KG1 (cell line): ENCODE data around the gene NFAM1.

ENCODE experiments used
- DNase-seq: peaks from one replicate; lab custom pipeline; 2025; lab: John Stamatoyannopoulos, UW

Gene NFAM1

DNA sequence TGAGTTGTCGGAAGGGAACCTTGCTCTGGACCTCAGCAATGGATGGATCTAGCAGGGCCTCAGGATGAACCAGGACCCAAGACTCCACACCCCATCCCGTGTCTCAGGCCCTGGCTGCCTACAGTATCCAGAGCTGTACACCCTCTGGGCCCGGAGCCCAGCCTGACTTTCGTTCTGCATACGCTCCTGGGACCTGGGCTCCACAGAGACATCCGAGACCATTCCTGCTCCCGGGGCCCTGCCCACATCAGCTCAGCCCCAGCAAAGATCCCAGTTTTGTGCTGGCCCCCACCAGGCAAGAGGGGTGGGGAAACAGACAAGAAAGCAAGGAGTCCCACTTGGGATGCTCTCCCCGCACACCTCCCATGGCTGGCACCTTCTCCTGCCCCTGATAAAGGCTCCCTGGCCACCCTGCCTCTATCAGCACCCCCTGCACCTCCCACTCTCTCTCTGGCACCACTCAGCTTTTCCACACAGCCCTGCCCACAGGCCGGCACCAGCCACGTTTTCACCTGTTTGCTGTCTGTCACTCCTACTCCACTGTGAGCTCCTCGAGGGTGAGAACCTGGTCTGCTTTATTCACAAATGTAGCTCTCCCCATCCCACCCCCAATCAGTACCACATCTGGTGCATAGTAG lies 97.2 kb downstream of the NFAM1 start:
- DNase-seq, result no peak

DNA sequence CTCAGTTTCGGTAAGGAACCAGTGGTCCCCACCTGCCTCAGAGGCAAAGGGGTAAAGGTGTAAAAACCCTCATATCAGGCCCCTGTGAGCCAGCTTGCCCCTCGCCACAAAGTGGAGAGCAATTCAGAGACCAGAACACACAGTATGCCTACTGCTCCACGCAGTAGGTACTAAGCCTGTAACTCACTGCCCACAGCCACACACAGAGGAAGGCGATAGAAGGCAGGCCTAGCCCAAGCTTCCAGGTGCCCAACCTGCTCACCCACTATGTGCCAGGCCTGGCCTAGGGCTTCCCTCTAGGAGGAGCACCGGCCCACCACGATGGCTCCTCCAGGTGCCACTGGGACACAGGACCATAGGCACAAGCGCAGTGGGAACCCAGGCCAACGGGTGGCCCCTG lies 98.7 kb downstream of the NFAM1 start:
- no peak for DNase-seq

DNA sequence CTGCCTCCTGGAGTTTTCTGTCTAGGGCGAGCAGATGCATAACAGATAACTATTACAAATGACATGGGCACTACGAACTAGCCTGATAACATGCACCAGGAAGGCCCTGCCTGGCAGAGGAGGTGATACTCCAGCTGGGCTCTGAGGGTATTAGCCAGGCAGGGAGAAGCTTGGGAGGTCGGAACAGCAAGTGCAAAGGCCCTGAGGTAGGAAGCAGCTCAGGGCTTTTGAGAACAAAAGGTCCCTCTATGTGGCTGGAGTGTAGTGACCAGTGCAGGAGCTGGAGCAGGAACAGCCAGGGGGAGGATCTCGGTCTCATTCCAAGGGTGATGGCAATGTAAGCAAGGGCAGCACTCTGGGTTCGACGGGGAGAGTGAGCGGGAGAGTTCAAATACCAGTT lies 100.1 kb downstream of the NFAM1 start:
- DNase-seq, result no peak

DNA sequence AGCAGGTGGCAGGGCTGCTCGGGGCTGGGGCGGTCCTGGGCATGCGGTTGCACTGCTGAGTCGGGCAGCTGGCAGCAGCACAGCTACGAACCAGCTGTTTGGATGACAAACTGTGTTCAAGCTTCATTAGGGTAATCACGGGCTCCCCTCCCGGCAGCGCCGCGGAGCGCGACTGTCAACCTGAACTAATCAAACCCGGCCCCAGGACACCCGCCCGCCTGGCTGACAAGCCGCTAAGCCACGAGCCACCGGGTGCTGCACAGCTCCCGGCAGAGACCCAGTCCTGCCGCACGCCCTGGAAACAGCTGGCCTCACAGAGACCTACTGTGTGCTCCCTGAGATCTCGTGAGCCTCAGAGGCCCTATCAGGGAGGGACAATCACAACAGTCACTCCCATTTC lies 101.2 kb downstream of the NFAM1 start:
- DNase-seq, result no peak
